Stimulated activated CD4-positive, alpha-beta T cell treated with anti-CD3 and anti-CD28 coated beads, Interleukin-4, amount 100 ng/mL, for 48 hours (primary cell): ENCODE data around the gene LARP6.
"Not testable (repeated sequence)": the region's sequence is repeated elsewhere in the genome, so short reads cannot be mapped to it uniquely, and the experiment has no call there.

Experiments
- DNase-seq, 2 donors: peaks; one replicate each; pipeline ENCODE4 v3.0.0-alpha.2; 2020; ENCODE audit warnings: low read depth in 2 of 2

The LARP6 gene

GRCh38 chr15:70831094-70831911, 22.7 kb downstream of the LARP6 start:
- DNase-seq: no peak

DNA sequence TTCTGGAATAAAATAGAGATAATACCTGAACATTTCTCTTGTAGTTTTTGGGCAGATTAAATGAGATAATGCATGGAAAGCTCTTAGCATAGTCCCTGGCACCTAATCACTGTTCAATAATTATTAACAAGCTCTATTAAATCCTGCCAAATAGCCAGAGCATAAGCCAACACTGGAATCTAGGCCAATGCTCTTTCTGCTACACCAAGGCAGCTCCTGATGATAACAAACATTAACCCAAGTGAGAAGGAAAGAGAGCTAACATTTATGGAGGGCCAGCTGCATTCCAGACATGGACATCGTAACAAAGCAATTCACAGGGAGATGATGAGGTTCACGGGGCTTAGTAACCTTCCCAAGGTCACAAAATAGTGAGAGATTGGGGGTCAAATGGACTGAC, 23.3 kb downstream of the LARP6 start:
- no peak for DNase-seq

DNA sequence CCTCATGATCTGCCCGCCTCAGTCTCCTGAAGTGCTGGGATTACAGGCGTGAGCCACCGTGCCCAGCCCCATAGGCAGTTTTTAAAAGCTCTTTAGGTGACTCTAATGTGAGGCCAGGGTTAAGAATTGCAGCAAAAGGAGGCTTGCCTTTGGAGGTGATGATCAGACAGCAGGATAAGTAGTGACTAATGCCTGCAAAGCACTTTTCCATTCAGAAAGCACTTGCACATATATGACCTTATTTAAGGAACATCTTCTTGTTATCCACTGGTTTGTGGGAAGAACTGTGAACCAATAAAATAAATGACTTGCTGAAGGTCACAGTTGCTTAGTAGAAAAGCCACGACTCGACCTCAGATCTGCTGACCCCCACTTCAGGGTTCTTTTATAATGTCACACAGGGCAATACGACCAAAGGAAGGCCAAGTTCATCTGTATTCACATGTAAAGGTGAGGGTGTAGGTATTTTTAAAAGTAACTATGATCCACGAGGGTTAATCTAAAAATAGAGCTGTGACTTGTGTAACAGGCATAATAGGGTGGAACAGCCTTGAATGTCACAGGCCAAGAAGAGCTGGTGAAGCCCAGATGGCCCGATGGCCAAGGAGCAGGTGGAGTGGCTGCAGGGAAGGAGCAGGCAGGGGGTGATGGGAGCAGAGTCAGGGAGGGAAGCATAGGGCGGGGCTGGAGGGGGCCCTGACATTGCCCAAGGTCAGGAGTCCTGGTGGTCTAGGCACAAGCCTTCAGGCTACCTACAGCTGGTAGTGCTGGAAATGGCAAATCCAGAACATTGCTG, 24.4 kb downstream of the LARP6 start:
- DNase-seq: no peak

DNA sequence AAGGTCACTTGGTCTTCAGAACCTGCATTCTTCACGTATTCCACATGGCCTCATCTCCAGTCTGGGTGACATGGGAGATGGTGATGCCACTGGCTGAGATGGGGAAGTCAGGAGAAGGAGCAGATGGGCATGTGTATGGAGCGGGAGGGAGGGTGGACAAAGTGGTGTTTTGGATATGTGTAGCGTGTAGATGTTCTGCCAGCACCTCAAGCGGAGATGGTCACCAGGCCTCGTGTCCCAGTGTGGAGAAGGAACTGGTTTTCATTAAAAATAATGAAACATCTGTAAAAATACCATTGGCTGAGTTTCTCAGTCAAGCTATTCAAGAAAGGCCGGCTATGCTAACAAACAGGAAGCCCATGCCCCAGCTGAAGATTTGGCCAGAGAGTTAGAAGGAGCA, 26.2 kb downstream of the LARP6 start:
- no peak for DNase-seq

- DNase-seq: no peak
Observed at GRCh38 chr15:70826634-70827033, 27.3 kb downstream of the LARP6 start.

GRCh38 chr15:70825841-70826240, 28.1 kb downstream of the LARP6 start:
- no peak for DNase-seq

- no peak for DNase-seq
Observed at GRCh38 chr15:70823196-70823595, 30.8 kb downstream of the LARP6 start.

DNA sequence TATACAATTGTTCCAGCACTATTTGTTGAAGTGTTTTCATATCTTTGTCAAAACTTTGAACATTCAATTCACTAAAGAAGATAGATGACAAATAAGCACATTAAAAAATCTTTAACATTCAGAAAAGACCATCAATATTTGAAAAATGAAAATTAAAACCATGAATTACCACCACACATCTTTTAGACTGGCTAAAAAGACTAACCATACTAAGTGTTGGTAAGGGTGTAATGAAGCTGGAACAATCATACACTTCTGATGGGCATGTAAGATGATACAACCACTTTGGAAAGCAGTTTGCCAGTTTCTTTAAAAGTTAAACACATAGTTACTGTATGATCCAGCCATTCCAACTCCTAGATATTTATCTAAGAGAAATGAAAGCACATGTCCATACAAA, 33.7 kb downstream of the LARP6 start:
- no peak for DNase-seq

DNA sequence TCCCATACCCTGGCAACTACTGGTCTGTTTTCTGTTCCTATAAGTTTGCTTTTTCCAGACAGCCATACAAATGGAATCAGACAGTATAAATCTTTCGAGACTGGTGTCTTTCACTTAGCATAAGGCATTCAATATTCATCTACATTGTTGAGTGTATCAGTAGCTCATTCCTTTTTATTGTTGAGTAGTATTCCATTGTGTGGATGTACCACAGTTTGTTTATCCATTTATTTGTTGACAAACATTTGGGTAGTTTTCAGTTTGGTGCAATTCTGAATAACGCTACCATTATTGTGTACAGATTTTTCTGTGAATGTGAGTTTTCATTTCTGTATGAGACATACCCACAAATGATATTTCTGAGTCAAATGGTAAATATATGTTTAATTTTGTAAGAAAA, 35.4 kb downstream of the LARP6 start:
- DNase-seq: no peak

- no peak for DNase-seq
Observed at GRCh38 chr15:70817266-70817665, 36.7 kb downstream of the LARP6 start.

- DNase-seq: no peak
Observed at GRCh38 chr15:70815604-70816003, 38.4 kb downstream of the LARP6 start.

DNA sequence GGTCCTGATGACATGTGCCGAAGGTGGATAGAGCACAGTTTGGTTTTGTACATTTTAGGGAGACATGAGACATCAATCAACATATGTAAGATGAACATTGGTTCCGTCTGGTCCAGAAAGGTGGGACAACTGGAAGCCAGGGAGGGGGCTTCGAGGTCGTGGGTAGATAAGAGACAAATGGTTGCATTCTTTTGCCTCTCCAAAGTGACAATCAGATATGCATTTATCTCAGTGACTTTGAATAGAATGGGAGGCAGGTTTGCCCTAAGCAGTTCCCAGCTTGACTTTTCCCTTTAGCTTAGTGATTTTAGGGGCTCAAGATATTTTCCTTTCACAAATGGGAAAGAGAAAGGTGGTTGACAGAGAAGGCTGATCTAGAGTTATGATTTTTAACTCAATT, 38.9 kb downstream of the LARP6 start:
- DNase-seq: not testable (repeated sequence)

GRCh38 chr15:70812827-70813364, 41.1 kb downstream of the LARP6 start:
- no peak for DNase-seq

DNA sequence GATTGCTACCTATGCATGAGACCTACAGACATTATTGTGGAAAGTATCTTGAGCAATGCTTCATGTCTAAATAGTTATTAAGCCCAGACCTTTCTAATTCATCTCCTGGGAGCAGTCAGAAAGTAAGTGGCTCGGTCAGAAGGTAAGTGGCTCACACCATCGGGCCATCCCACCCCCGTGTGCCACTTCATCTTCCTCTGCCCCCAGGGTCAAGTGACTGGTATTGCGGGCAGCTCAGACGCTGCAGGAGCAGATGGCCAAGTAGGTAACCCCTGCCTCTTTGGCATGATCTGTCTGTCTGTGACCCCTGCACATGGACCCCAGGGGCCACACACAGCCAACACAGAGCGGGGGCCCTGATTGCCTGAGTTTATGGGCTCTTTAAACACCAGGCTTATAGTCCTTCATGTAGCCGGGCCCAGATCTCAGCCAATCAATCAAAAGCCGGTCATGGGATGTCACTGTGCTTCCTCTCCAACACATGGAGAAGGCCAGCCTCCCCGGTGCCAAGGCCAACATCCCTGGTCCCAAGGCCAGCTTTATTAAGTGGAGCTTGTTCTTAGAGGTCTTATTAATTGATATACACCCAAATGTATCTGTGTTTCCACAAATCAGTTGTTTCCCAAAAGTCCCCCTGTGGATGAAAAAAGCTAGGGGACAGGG, 42.9 kb downstream of the LARP6 start:
- no peak for DNase-seq

- no peak for DNase-seq
Observed at GRCh38 chr15:70806992-70807712, 46.8 kb downstream of the LARP6 start.

DNA sequence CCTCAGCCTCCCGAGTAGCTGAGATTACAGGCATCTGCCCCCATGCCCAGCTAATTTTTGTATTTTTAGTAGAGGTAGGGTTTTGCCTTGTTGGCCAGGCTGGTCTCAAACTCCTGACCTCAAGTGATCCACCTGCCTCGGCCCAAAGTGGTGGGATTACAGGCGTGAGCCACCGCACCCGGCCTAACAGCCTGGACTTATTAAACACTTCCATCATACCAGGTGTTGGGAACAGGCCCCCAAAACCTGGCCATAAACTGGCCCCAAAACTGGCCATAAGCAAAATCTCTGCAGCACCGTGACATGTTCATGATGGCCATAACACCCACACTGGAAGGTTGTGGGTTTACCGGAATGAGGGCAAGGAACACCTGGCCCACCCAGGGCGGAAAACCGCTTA, 49.6 kb downstream of the LARP6 start:
- DNase-seq: not testable (repeated sequence)

- no peak for DNase-seq
Observed at GRCh38 chr15:70802629-70803028, 51.3 kb downstream of the LARP6 start.

- no peak for DNase-seq
Observed at GRCh38 chr15:70801109-70801508, 52.8 kb downstream of the LARP6 start.

GRCh38 chr15:70799667-70800450, 54.1 kb downstream of the LARP6 start:
- no peak for DNase-seq

DNA sequence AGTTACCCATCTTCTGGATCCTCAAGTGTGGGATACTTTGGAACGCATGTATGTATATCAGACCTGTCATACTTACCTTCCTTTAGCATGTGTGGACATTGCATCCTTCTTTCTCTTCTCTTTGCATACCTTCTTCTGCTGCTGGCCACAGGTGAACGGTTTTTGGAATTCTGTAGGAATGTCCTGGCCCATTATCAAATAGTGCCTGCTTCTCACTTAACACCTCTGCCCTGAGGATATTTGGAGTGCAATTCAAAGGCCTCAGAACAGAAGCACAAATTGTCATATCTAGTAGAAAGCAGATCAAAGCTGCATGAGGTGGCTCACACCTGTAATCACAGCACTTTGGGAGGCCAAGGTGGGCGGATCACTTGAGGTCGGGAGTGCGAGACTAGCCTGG, 56.5 kb downstream of the LARP6 start:
- no peak for DNase-seq
